ENCODE results near the gene ZNF574.

GRCh38 chr19:42115219-42115618 lies 39.3 kb downstream of the ZNF574 start:
- TF ChIP-seq POLR2AphosphoS5 (IDR thresholded peaks at IDR 0.05; ENCODE audit: low read depth) (no peak), CTCF (conservative IDR thresholded peaks at IDR 0.05; ENCODE audit: low read depth in 2 of 2) (no peak), EZH2 (IDR thresholded peaks at IDR 0.05; ENCODE audit: low read depth, unreplicated experiment) (no peak), ZNF114 (CRISPR knock-in tag; IDR thresholded peaks at IDR 0.05) (no peak), REST (IDR thresholded peaks at IDR 0.05; ENCODE audit: unreplicated experiment) (peak; percentile 54), ETS1 (IDR thresholded peaks at IDR 0.05) (no peak), EZH2phosphoT487 (IDR thresholded peaks at IDR 0.05; ENCODE audit: unreplicated experiment) (no peak), NANOG (IDR thresholded peaks at IDR 0.05; ENCODE audit: borderline replicate concordance) (no peak), CREB1 (CRISPR knock-in tag; IDR thresholded peaks at IDR 0.05; ENCODE audit: low read depth) (no peak), STAT1 (IDR thresholded peaks at IDR 0.05; ENCODE audit: unreplicated experiment) (no peak), JUNB (IDR thresholded peaks at IDR 0.05; ENCODE audit: unreplicated experiment) (no peak)
